Activated naive CD4-positive, alpha-beta T cell treated with Interleukin-2 at 50 U/mL for 16 hours (primary cell): ENCODE measurements around the gene SLC13A1.

Source experiments
- DNase-seq: peaks from one replicate; pipeline ENCODE4 v3.0.0-alpha.2; 2020

SLC13A1 gene

DNA sequence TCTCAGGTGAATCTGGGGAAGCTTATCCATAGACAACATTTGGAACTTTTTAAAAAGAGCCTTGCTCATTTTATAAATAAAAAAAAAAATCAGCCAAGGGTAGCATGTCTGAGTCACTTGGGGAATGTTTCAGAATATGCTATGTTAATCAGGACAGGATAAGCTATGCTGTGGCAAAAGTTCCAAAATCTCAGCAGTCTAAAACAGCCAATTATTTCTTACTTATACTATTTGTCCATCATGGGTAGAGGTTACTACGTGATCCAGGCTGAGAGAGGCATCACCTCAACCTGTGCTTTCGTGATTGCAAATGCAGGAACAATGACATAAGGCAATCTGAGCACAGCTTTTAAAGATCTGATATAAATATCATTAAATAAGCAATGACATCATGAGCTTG is 6.5 kb downstream of the SLC13A1 start:
- DNase-seq = no peak

DNA sequence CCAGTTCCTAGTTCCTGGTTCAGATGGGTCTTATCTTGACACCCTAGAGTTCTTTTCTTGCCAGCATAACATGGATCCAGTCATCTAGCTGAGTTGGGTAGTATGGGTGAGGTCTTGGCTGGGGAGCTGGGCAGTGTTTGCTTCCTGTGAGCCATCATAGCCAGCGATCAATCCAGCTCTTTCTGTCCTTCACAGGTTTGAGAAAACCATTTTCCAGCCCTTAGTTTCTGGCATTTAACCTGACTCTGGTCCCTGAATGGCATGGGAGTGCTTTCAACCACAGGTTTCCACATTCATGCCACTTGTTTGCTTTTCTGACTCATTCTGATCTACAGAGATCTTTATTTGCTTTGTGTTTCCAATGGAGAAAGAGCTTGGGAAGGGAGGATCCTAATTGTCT is 8.6 kb downstream of the SLC13A1 start:
- DNase-seq = no peak

DNA sequence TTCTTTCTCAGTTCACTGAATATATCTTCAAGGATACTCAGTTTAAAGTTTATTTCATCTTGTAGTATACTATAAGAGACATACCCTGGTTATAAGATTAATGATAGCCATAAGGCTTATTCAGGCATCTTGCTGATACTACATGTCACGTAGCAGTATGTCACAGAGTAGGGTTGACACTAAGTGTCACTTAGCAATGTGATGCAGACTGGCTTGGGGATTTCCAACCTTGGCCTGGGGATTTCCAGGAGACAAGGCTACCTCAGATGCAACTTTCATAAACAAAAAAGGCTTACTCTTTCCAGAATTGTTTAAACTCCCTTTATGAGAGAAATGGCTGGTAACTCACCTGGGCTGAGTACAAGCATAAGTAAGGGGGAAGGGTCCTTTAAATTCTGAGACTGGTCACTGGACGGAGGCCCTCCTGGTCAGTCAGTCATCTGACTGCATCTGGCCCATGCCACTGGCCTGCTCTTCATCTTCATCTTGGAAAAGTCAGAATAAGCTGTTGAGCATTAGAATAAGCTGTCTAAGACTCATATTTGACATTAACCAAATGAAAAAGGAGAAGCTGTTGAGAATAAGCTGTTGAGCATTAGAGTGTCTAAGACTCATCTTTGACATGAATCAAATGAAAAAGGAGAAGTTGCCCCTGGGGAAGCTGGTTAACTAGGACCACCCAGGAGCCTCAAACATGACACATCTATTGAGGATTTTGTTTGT is 9.5 kb downstream of the SLC13A1 start:
- DNase-seq = no peak

DNA sequence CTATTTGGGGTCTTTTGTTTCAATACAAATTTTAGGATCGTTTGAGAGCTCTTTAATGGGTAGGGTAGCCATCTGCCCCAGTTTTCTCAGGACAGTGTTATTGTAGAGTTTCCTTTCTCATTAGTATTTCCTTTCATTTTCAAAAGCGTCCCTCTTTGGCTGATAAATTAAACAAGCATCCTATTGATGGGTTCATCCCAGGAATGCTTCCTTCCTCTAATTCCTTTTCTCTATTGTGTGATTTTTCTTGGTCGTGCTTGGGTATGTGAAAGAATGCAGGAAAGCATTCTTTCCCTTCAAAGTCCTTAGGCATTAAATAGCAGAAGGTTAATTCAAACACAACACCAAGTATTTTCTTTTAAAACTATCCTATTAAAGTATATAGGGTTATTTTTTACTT is 14.0 kb downstream of the SLC13A1 start:
- DNase-seq = no peak

DNA sequence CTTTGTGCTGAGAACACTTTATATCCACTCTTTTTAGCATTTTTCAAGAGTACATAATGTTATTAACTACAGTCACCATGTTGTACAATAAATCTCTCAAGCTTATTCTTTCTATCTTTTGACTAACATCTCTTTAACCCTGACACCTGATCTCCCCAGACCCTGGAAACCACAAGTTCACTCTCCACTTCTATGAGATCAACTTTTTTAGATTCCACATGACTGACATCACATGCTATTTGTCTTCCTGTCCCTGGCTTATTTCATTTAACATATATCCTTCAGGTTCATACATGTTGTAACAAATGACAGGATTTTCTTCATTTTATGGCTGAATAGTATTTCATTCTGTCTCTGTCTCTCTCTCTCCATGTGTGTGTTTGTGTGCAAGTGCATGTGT is 15.5 kb downstream of the SLC13A1 start:
- no peak for DNase-seq

DNA sequence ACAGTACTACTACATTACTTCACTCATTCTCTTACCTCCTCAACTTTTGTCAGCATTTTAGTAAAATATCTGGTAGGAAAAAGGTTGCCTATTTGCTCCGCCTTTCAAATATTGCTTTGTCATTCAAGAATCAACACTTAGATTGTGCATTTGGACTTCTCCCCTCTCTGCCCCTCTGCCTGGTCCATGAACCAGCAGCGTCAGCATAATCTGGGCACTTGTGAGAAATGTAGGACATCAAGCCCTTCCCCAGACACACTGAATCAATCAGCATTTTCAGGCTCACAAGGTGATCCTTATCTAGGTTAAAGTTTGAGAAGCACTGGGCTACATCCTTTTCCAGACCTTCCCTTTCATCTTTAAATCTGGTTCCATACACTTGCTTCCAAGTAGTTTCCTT is 16.3 kb downstream of the SLC13A1 start:
- DNase-seq = no peak

DNA sequence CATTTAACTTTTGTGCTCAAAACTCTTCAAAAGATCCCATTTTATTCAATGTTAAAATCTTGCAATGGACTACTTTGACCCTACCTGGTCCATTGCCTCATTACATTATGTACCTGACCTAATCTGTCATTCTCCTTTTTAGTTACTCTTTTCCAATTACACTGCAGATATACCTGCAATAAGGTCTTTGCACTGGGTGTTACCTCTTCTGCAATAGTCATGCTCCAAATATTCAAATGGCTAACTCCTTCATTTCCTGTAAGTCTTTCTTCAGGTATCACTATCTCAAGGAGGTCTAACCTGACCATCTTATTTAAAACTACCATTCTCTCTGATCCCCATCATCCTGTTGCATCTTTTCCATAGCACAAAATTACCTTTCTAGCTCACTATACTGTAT is 22.3 kb downstream of the SLC13A1 start:
- DNase-seq = no peak

DNA sequence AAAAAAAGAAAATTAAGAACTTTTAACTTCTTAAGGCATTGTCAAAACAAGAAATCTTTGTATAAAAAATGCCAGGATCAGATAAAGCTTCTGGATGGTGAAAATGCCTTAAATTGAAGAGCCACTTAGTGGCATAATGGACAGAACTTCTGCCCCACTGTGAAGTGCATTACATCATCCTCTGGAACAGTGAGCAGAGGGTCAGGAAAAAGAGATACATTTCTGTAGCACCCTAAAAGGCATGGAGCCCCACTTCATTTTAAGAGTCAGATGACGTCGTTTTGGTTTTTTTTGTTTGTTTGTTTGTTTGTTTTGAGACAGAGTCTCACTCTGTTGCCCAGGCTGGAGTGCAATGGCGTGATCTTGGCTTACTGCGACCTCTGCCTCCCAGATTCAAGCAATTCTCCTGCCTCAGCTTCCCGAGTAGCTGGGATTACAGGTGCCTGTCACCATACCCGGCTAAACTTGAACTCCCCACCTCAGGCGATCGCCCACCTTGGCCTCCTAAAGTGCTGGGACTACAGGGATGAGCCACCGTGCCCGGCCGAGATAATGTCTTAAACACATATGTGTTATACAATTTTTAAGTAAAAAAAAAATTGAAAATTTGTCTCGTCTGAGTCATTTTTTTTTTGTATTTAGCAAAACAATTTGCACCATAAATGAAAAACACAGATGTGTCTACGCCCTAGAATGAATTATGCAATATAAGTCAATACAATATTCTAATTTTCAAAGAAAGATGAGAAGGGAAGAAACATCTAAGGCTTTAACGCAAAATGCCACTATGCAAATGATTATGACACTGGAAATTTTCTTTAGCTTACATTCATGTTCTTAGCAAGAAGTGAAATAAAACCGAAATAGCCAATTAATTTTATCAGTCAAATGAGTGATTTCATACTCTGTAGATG is 29.2 kb downstream of the SLC13A1 start:
- DNase-seq = no peak

DNA sequence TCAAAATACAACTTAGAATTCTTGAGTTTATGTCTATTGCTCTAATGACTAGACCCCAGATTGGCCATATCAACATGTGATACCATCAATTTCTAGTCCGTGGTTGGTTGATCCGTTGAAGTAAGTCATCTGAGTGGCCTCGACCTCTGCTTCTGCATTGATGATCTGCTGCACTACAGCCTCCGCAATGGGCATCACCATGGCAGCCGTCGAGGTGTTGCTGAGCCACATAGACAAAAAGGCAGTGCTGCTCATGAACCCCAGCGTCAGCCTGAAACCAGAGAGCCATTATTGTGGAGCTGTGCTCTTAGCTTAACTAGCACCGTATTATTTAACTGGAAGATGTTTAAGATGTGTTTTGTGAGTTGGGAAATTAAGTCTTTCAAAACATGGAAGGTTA is 30.7 kb downstream of the SLC13A1 start:
- no peak for DNase-seq

DNA sequence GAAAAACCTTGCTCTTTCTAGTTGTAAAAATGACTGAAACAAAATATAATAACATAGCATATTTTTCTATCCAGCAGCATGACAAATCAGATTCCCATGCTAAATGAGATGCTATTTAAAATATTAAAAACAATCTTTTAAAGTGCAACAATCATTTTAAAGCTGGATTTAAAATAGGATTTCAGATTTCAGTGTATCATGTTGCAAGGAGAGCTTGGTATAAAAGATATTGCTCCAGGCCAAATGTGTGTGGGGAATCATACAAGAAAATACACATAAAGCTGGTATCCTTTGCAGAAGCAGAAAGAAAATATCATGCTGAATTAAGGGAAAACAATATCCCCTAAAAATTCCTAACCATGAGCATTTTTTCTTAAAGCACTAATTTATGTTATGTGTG is 42.2 kb downstream of the SLC13A1 start:
- DNase-seq = no peak

DNA sequence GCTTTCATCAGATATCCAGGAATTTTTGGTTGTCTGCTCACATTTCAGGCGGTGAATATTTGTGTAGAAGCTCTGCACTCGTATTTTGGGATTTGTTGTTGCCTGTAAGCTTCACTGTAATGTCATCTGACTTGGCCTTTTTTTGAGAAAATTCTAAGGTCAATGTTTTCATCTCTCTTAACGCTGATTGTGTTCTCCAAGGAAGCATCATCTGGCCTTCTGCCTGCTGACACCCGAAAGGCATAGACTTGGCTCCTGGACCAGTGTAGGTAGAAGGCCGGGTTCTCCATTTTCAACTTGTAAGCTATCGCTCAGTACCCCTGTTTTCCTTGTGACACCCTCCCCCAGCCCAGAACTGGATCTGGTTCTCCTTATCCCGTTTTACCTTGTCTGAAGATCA is 44.2 kb downstream of the SLC13A1 start:
- no peak for DNase-seq

DNA sequence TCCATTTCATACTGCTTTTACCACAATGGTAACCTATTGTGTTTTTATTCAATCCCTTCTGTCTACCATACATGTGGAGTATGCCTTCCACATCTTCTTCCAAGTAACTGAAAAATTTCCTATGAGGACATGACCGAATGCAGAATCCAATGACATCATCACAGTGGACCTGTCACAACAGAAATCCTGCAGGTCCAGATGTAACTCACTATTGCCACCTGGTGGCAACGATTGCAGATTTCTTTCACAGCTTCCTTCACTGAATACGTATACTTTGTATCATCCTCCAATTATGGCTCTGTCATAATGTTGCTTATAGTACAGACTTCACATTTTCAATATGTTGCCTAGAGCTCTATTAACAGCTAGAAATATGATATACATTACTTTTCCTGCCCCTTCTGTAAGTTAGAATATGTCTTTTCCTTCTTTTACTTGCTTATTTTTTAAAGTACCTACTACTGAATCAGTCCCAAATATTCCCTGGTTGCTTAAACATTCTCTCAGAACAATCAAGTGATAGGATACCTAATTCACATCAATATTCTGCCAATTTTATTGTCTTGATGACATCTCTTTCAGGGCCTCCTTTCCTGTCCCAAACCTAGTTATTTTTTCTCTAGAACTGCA is 45.4 kb downstream of the SLC13A1 start:
- DNase-seq = peak; percentile 20

DNA sequence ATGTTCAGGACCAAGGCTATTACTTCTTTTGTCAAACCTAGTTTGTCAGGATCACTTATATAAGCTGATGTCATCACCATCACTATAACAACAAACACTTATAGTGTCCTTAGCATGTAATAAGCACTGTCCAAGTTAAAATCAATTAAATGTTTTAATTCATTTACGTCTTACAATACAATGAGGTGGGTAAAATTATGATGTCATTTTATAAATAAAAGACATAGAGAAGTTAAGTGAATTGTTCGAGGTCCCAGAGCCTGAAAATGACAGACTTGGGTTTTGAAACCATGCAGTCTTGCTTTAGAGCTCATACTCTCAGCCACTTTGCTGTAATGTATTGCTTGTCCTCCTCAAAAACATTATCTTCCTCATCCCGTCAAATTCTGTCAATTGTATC is 48.3 kb downstream of the SLC13A1 start:
- no peak for DNase-seq

DNA sequence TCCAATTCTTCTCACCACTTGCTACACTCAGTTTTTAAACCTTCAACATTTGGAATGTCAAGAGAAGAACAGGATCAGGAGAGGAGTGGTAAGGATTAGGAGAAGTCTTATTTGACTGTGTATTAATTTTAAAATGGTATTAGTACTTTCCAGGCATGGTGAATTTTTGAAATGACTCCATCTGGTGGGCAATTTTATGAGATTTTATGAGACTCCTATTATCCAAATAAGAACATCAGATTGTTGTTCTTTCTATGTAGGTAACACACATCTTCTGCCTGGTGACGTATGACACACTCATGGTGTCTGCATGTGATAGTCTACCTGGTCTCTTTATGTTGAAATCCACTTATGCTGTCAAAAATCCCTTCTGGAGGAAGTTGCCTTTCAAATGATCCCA is 51.0 kb downstream of the SLC13A1 start:
- DNase-seq = no peak

DNA sequence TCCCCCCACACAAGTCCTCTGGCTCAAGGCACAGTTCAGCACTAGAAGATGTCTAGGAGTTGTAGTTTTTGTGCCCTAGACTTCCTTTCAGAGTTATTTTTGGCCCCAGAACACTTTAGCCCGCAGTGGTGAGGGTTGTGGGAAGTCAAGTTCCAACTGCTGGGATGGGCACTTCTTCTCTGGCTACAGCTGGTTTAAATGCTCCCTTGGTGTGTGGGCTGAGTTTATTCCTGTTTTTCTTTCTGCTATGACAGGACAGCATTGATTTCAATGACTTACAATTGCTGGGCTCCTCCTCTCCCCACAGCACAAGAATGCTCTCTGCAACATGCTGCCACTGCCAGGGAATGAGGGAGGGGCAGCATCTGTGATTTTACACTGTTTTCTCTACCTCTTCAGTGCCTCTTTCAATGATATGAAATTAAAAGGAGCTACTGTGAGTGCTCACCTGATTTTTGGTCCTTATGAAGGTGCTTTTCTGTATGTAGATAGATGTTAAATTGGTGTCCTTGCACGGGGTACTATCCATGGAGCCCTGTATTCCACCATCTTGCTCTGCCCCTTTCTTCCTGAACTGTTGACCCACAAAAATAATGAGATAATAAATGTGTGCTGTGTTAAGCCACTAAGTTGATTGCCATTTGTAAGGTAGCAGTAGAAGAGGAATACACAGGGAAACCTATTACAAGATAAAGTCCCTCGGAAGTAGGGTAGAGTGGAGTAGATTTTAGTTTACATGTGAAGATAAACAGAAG is 56.3 kb downstream of the SLC13A1 start:
- no peak for DNase-seq

DNA sequence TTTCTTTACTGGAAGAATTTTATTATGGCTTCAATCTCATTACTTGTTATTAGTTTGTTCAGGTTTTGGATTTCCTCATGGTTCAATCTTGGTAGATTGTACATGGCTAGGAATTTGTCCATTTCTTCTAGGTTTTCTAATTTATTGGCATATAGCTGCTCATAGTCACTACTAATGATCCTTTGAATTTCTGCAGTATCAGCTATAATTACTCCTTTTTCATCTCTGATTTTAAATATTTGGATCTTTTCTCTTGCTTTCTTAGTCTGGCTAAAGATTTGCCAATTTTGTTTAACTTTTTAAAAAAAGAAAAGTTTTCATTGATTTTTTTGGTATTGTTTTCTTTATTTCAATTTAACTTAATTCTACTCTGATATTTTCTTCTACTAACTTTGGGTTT is 59.2 kb downstream of the SLC13A1 start:
- no peak for DNase-seq

DNA sequence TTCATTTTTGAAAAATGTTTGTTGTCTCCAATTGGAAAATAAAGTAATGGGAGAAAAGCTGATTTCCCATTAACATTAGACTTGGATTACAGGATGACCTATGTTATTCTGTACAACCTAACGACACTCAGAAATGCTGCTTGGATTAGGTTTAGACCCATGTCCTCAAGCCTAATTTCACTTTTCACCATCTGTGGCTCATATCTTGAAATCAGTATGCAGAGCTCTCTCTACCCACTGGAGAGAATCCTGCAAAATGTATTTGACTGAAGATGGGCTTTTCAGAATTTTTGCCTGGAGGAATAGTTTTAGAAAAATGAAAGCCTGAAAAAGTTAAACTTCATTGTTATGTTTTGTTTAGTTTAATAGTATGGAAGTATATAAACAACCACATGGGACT is 63.8 kb downstream of the SLC13A1 start:
- no peak for DNase-seq

DNA sequence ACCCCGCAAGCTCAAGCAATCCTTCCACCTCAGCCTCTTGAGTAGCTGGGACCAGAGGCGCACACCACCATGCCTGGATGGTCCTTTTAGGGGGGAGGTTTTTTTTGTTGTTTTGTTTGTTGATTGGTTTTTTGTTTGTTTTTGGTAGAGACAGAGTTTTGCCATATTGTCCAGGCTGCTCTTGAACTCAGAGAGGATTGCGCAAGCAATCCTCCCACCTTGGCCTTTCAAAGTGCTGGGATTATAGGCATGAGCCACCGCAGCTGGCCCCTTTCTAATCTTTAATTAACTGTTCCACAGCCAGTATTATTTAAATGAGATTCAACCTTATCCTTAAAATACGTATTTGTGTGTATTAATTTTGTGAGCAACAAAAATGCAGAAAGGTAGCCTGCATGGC is 65.8 kb downstream of the SLC13A1 start:
- no peak for DNase-seq

DNA sequence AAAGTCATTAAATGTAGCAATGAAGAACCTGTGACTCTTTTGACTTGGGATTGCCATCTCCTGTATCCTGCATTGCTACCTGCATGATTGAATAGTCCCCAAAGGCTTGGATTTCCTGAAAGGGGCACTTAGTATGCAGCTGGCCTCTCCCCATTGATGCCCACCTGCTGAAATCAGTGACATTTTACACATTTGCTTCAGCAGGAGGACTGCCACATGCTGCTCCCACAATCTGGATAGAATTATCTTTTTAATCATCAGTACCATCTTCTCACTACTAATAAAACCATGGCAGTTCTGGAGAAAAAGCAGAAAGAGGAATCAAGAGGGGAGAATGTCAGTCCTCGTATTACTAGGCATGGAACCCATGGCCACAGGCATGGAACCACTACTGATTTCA is 67.8 kb downstream of the SLC13A1 start:
- DNase-seq = no peak

DNA sequence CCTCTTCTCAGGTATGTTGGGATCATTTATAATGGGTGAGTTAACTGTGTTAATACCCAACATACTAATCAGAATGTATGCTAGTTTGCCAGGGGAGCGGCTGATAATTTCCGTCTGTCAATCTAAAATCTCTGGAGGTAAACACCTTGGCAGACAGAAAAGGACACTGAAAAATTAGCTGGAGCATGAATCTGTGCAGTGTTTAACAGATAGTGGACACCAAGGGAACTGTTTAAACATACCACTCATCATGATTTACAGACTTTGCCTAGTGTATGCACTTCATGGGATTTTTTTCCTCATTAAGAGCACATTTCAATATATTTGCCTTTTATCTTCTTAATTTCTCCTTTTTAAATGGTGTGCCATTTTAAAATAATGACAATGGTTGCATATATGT is 68.2 kb downstream of the SLC13A1 start:
- DNase-seq = no peak

DNA sequence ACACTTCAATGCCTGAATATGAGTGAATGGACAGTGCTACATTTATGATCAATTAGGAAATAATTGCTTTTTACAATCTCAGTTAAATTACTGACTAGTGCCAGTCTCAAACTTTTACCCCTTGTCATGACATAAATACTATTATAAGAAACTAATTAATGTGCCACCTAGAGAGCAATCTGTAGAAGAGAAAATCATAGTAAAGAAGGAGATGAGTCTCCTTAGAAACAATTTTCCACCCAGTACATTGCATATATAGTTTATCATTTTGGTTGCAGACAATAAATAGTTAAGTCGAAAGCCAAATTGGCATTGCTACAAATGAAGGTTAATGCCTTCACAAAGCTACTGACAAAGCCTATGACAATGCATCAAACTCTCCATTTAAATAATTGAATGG is 68.6 kb downstream of the SLC13A1 start:
- no peak for DNase-seq

DNA sequence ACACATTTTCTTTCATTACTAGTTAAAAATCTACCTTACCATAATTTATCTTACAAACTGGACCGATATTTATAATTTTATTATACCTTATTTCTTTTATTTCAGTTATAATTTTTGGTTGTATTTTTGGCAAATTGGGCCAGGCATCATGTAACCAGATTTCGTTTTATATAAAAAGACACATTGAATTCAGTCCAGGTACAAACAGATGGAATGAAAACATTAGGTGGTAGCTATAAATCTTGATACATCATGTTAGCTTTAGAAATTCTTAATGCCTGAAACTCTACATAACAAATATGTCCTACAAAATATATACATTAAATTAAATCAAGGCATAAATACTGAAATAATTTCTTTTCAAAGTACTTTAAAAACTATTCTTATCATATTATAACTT is 73.1 kb downstream of the SLC13A1 start:
- DNase-seq = no peak

DNA sequence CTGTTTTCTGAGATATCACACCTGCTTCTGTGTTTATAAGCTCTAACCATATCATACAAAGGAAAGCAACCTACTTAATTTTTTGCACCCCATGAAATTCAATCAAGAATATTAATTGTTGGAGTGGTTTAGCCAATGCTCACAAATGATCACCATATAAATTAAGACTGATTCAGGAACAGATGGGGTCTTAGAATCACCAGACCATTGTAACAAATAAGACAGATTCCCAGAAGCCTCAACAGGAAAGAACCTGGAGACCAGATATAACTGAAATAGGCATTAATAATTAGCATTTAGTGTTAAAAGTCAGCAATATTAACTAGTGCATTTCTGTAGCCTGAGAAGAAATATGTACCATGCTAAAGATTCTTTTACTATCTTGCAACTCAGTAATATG is 73.6 kb downstream of the SLC13A1 start:
- DNase-seq = no peak
